ENCODE measurements around the gene TCEA2.

DNA sequence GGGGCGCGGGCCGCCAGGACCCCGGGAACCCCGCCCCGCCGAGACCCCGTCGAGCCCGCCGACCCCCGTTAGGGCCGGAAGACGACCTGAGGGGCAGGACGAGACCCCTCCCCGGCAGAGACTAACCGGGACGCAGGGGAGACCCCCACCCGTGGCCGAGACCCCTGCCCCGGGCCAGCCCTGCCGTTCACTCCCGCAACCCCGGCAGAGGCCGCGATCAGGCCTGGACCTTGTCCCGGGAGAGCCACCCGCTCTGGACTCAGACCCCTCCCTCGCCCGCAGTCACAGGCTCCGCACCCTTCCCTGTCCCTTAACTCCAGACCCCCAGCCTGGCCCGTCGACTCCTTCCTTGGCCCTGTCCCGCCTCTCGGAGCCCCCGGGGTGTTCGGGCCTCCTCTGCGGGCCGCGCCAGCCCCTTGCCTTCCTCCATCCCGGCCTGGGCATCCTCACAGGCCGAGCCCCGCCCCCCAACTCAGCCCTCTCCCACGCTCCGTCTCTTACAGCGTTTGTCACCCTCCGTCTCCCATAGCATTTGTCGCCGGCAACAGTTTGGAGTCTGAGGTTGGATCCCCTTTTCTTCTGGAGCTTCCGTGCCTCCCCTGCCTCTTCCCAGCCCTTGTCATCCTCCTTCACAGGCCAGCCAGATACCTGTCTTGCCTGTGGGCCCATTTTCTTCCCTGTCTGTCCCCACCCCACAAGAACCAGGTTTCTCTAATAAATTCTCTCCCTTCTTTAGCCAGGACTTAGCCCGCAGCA is 569 bp downstream of the TCEA2 start:
- TF ChIP-seq POLR2A (IDR thresholded peaks at IDR 0.05) = no peak
- TF ChIP-seq, protein P1, sequence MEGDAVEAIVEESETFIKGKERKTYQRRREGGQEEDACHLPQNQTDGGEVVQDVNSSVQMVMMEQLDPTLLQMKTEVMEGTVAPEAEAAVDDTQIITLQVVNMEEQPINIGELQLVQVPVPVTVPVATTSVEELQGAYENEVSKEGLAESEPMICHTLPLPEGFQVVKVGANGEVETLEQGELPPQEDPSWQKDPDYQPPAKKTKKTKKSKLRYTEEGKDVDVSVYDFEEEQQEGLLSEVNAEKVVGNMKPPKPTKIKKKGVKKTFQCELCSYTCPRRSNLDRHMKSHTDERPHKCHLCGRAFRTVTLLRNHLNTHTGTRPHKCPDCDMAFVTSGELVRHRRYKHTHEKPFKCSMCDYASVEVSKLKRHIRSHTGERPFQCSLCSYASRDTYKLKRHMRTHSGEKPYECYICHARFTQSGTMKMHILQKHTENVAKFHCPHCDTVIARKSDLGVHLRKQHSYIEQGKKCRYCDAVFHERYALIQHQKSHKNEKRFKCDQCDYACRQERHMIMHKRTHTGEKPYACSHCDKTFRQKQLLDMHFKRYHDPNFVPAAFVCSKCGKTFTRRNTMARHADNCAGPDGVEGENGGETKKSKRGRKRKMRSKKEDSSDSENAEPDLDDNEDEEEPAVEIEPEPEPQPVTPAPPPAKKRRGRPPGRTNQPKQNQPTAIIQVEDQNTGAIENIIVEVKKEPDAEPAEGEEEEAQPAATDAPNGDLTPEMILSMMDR (IDR thresholded peaks at IDR 0.05) = no peak
- no peak for TF ChIP-seq POLR2AphosphoS5 (IDR thresholded peaks at IDR 0.05; ENCODE audit: insufficient read depth in 1 of 2, low read depth in 1 of 2)
